ENCODE data around the gene DGKG. TPM values are rescaled to one million over a fixed set of nuclear protein-coding genes. Genes with fewer than 3 reads are reported as not detected.

The DGKG gene
- total RNA-seq, 4 donors from 2014 or later = 0.79 to 4.0 (median 1.6) TPM

GRCh38 chr3:186133980-186134379, 228.1 kb downstream of the DGKG start:
- H3K9me3 ChIP-seq = no peaks in the 10 kb centered on the region
- no peaks in the 10 kb centered on the region for H3K4me1 ChIP-seq
- 85% methylated on average over 5 of the region's 5 CpGs for WGBS
- TF ChIP-seq CTCF (IDR thresholded peaks at IDR 0.05) = no peak
- TF ChIP-seq EP300 (IDR thresholded peaks at IDR 0.05) = no peak
- TF ChIP-seq POLR2A (IDR thresholded peaks at IDR 0.05) = no peak
- TF ChIP-seq POLR2AphosphoS5 (IDR thresholded peaks at IDR 0.05) = no peak
- no peak overlapping the region for H3K4me3 ChIP-seq
- no peak for DNase-seq (ENCODE audit: low spot score in 2 of 2)
- H3K36me3 ChIP-seq = no peaks in the 10 kb centered on the region
- no peak overlapping the region for H3K27ac ChIP-seq
- no peaks in the 10 kb centered on the region for H3K27me3 ChIP-seq

- Histone ChIP-seq H3K27me3 (no peaks in the 10 kb centered on the region), H3K36me3 (no peaks in the 10 kb centered on the region), H3K27ac (no peak overlapping the region), H3K4me1 (no peaks in the 10 kb centered on the region), H3K4me3 (no peak overlapping the region), H3K9me3 (no peaks in the 10 kb centered on the region)
- no peak for DNase-seq (ENCODE audit: low spot score in 2 of 2)
- WGBS = 82% methylated on average over 1 of the region's 2 CpGs
- no peak for TF ChIP-seq POLR2A (IDR thresholded peaks at IDR 0.05)
- TF ChIP-seq POLR2AphosphoS5 (IDR thresholded peaks at IDR 0.05) = no peak
- TF ChIP-seq CTCF (IDR thresholded peaks at IDR 0.05) = no peak
- TF ChIP-seq EP300 (IDR thresholded peaks at IDR 0.05) = no peak
These were observed 229.5 kb downstream of the DGKG start for GRCh38 chr3:186132487-186132886.

DNA sequence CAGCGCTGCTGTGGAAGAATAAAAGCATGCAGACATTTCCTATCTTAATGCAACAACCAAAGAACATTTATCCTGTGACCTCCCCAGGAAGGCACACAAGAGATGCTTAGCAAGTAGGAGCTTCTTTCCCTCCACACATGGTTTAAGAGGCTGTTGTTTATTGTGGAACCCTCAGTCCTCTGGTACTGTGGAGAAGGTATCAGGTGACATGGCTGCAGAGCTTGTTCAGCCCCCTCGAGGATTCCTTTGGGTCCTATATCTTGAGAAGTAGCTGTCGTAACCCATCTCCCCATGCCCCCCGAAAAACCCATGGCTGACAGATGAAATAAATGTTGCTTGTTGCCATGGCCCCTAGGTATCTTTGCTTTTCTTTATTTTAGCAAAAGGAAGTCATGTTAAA, 232.8 kb downstream of the DGKG start:
- no peak for DNase-seq (ENCODE audit: low spot score in 2 of 2)
- Histone ChIP-seq H3K27me3 (no peaks in the 10 kb centered on the region), H3K9me3 (no peaks in the 10 kb centered on the region), H3K4me3 (no peak overlapping the region), H3K4me1 (no peaks in the 10 kb centered on the region), H3K27ac (no peak overlapping the region), H3K36me3 (no peaks in the 10 kb centered on the region)
- 88% methylated on average over 4 of the region's 4 CpGs for WGBS
- no peak for TF ChIP-seq POLR2AphosphoS5 (IDR thresholded peaks at IDR 0.05)

GRCh38 chr3:186128158-186128557, 233.9 kb downstream of the DGKG start:
- Histone ChIP-seq H3K36me3 (no peaks in the 10 kb centered on the region), H3K4me3 (no peak overlapping the region), H3K9me3 (no peaks in the 10 kb centered on the region), H3K27me3 (no peaks in the 10 kb centered on the region), H3K27ac (no peak overlapping the region), H3K4me1 (no peaks in the 10 kb centered on the region)
- no peak for TF ChIP-seq CTCF (IDR thresholded peaks at IDR 0.05)
- no peak for TF ChIP-seq EP300 (IDR thresholded peaks at IDR 0.05)
- no peak for DNase-seq (ENCODE audit: low spot score in 2 of 2)
- 81% methylated on average over 8 of the region's 8 CpGs for WGBS

GRCh38 chr3:186127463-186127862, 234.6 kb downstream of the DGKG start:
- WGBS = 88% methylated on average over 7 of the region's 7 CpGs

More at GRCh38 chr3:186127463-186127862, 234.6 kb downstream of the DGKG start:
- no peaks in the 10 kb centered on the region for H3K36me3 ChIP-seq
- H3K27me3 ChIP-seq = no peaks in the 10 kb centered on the region
- H3K9me3 ChIP-seq = no peaks in the 10 kb centered on the region
- H3K4me1 ChIP-seq = peaks cover 1% of the 10 kb centered on the region
- H3K27ac ChIP-seq = no peak overlapping the region
- H3K4me3 ChIP-seq = no peak overlapping the region
- DNase-seq (ENCODE audit: low spot score in 2 of 2) = no peak
- TF ChIP-seq EP300 (IDR thresholded peaks at IDR 0.05) = no peak
- TF ChIP-seq CTCF (IDR thresholded peaks at IDR 0.05) = no peak
- TF ChIP-seq POLR2A (IDR thresholded peaks at IDR 0.05) = no peak
- no peak for TF ChIP-seq POLR2AphosphoS5 (IDR thresholded peaks at IDR 0.05)

Data from suprapubic skin (tissue), 4 donors.